K562 (cell line): ENCODE measurements around the gene FOXA3. TPM values are rescaled to one million over a fixed set of nuclear protein-coding genes. Genes with fewer than 3 reads are reported as not detected.

Source experiments
- ATAC-seq: fragments of 200-7000 bp; cut with Tn5 transposase; 3 replicates; pipeline ENCODE4 v1.9.1; 2020; ENCODE audit warnings: moderate library complexity
- BruUV-seq: library from RNA; stranded (reverse); fragments of 400-500 nt; replicated peaks from 2 replicates; lab custom pipeline; 2021; lab: Mats Ljungman, UMichigan
- CTCF ChIA-PET: fragments of 300-600 bp; formaldehyde crosslinking; extraction: SDS; loops from one replicate; lab custom pipeline; 2021; ENCODE audit warnings: low intra/inter-chr PET ratio; lab: Yijun Ruan, JAX
- POLR2A ChIA-PET: fragments of 300-600, 350-650 bp; sonication (Branson Sonifier 250); formaldehyde crosslinking; extraction: SDS; loops from one replicate; lab custom pipeline; 2021; ENCODE audit warnings: antibody characterized with exemption, inconsistent platforms; lab: Yijun Ruan, JAX
- DNase-seq, 4 experiments: peaks; one replicate each; pipeline versions ENCODE4 v3.0.0 to v3.0.0-alpha.2; 2011 to 2018; ENCODE audit warnings: low spot score in 3 of 4, mixed read lengths in 3 of 4; ENCODE audit errors: extremely low read depth in 1 of 4
- FAIRE-seq: peaks from 2 replicates; lab custom pipeline; 2011; peaks lifted over from hg19 to GRCh38; lab: Jason Lieb, UNC
- H2AFZ ChIP-seq: 2 replicates; pipeline ENCODE4 v1.6.0; 2011; ENCODE audit warnings: low read depth, low read length, control low read depth, inconsistent platforms
- H3K27ac ChIP-seq: fragments of 200-600 bp; 3 replicates; pipeline ENCODE4 v1.8.0; 2011; ENCODE audit warnings: low read depth, mild to moderate bottlenecking, control low read depth, inconsistent platforms, low read length, moderate library complexity, mixed read lengths; ENCODE audit errors: extremely low read depth
- H3K27me3 ChIP-seq, 2 experiments: fragments of 300-600 bp in 1 of 2; 2 replicates in 1 of 2; 3 replicates in 1 of 2; pipeline versions ENCODE4 v1.6.0 to v1.8.0; 2011; ENCODE audit warnings: inconsistent platforms in 2 of 2, low read length in 2 of 2, mild to moderate bottlenecking in 1 of 2, mixed read lengths in 1 of 2, moderate library complexity in 1 of 2; ENCODE audit not compliant: control insufficient read depth in 2 of 2, insufficient read depth in 2 of 2
- H3K36me3 ChIP-seq: fragments of 300-600 bp; 3 replicates; pipeline ENCODE4 v1.8.0; 2011; ENCODE audit warnings: mild to moderate bottlenecking, low read length, inconsistent platforms; ENCODE audit not compliant: control insufficient read depth, insufficient read depth
- H3K4me1 ChIP-seq, 2 experiments: fragments of 200-600 bp in 1 of 2; replicated peaks in 1 of 2; 2 replicates in 1 of 2; 3 replicates in 1 of 2; pipeline versions ENCODE4 v1.5.1 to v1.8.0; 2011; ENCODE audit warnings: inconsistent platforms in 2 of 2, low read length in 2 of 2, mild to moderate bottlenecking in 1 of 2, mixed read lengths in 1 of 2, moderate library complexity in 1 of 2; ENCODE audit not compliant: control insufficient read depth in 2 of 2, insufficient read depth in 2 of 2
- H3K4me2 ChIP-seq: 2 replicates; pipeline ENCODE4 v1.6.1; 2011; ENCODE audit warnings: low read length, control low read depth, inconsistent platforms, mixed read lengths; ENCODE audit not compliant: insufficient read depth
- H3K4me3 ChIP-seq: fragments of 200-600 bp; sonication (generic), shearing (Covaris generic); 2 replicates; pipeline ENCODE4 v1.5.1; 2016; ENCODE audit warnings: control low read depth, inconsistent platforms
- H3K79me2 ChIP-seq: fragments of 200-600 bp; 3 replicates; pipeline ENCODE4 v1.8.0; 2011; ENCODE audit warnings: low read length, inconsistent platforms; ENCODE audit not compliant: control insufficient read depth, insufficient read depth
- H3K9ac ChIP-seq, 2 experiments: 2 replicates each; pipeline versions ENCODE4 v1.6.0 to v1.6.1; 2011; ENCODE audit warnings: low read depth in 2 of 2, low read length in 2 of 2, control low read depth in 1 of 2, inconsistent platforms in 1 of 2, mild to moderate bottlenecking in 1 of 2, mixed read lengths in 1 of 2; ENCODE audit not compliant: insufficient read depth in 1 of 2
- H3K9me1 ChIP-seq: one replicate; pipeline ENCODE4 v1.6.0; 2011; ENCODE audit warnings: inconsistent platforms, mild to moderate bottlenecking, low read length, moderate library complexity; ENCODE audit not compliant: control insufficient read depth, insufficient read depth
- H3K9me3 ChIP-seq: replicated peaks from 2 replicates; pipeline ENCODE4 v1.5.1; 2011; ENCODE audit warnings: low read depth, low read length, inconsistent platforms; ENCODE audit not compliant: control insufficient read depth, insufficient read depth
- H4K20me1 ChIP-seq: replicated peaks from 2 replicates; pipeline ENCODE4 v1.6.1; 2011; ENCODE audit warnings: low read length, inconsistent platforms, mixed read lengths; ENCODE audit not compliant: control insufficient read depth, insufficient read depth
- CTCF ChIP-seq, 3 experiments: IDR thresholded peaks in 2 of 3; conservative IDR thresholded peaks in 1 of 3; 2 replicates each; pipeline ENCODE4 v1.5.1; 2011 to 2012; ENCODE audit warnings: low read length in 3 of 3, mild to moderate bottlenecking in 3 of 3, control low read depth in 2 of 3, improper control_type of control experiment in 1 of 3, inconsistent platforms in 1 of 3, low read depth in 1 of 3, mixed read lengths in 1 of 3, moderate library complexity in 1 of 3; ENCODE audit not compliant: insufficient read depth in 2 of 3
- FOXA3 ChIP-seq, 2 experiments: fragments of 450-650 bp in 1 of 2; sonication (generic) in 1 of 2; formaldehyde crosslinking; IDR thresholded peaks in 1 of 2; conservative IDR thresholded peaks in 1 of 2; 2 replicates each; pipeline versions ENCODE4 v1.4.0 to v1.8.0; 2020 to 2022; ENCODE audit warnings: mild to moderate bottlenecking in 2 of 2, missing genetic modification reagents in 1 of 2
- KDM2B ChIP-seq: fragments of 250-450 bp; sonication (Bioruptor Pico); IDR thresholded peaks from 2 replicates; pipeline ENCODE4 v1.8.0; 2021; ENCODE audit warnings: mild to moderate bottlenecking, moderate library complexity
- MCM3 ChIP-seq: fragments of 450-650 bp; IDR thresholded peaks from 2 replicates; pipeline ENCODE4 v1.6.1; 2016
- RERE ChIP-seq: sonication (generic); formaldehyde crosslinking; IDR thresholded peaks from 2 replicates; pipeline ENCODE4 v1.8.0; 2023; ENCODE audit warnings: missing genetic modification reagents, mild to moderate bottlenecking, borderline replicate concordance
- WGBS: fragments of 100-300 bp; shearing (Covaris generic); methylation state at CpG from one replicate; pipeline ENCODE4 v1.1.6; 2016; ENCODE audit warnings: low coverage, mixed read lengths; ENCODE audit not compliant: insufficient coverage; ENCODE audit errors: missing lambda C conversion rate; 5-methylcytosine and 5-hydroxymethylcytosine counted together
- in situ Hi-C: fragments of 300-500 bp; cut with MboI; formaldehyde crosslinking; loops from 4 replicates; pipeline ENCODE4 v1.15.0; 2018; ENCODE audit warnings: inconsistent platforms, mixed read lengths
- intact Hi-C: fragments of 100-400 bp; cut with micrococcal nuclease; formaldehyde crosslinking; loops from 2 replicates; pipeline ENCODE4 v1.14.2; 2022
- polyA plus RNA-seq, 8 experiments: library from polyadenylated mRNA; depleted of rRNA in 4 of 8; stranded (reverse) in 5 of 8; unstranded in 3 of 8; fragments of >200 nt; fragmentation: Nextera tagmentation in 2 of 8; fragmentation: Illumina TruSeq in 1 of 8; extraction: Ambion mirVana in 2 of 8; extraction: Trizol in 1 of 8; gene quantifications; 2 replicates each; pipeline versions ENCODE4 v1.2.1 to v1.2.3, GENCODE V29; 2011 to 2014; ENCODE audit warnings: inconsistent platforms in 1 of 8, missing spikeins in 1 of 8
- total RNA-seq, 7 experiments: library from RNA; depleted of rRNA in 6 of 7; stranded (reverse); fragments of >200 nt in 6 of 7; fragmentation: Illumina TruSeq in 2 of 7; extraction: Trizol in 2 of 7; gene quantifications; 2 replicates each; pipeline versions ENCODE4 v1.2.1 to v1.2.3, GENCODE V29; 2011 to 2021; ENCODE audit warnings: low replicate concordance in 1 of 7

Gene FOXA3
- total and polyA plus RNA-seq, 9 of the 15 experiments (the other 6 are each of a cell fraction or from before 2014, with no cell fraction given), result 1.3 to 15.5 (median 4.7) TPM

GRCh38 chr19:45848922-45849321 lies 15.2 kb upstream of the FOXA3 start:
- H3K4me1 ChIP-seq, result no peaks in the 10 kb centered on the region
- H3K9me1 ChIP-seq, result no peaks in the 10 kb centered on the region
- H3K4me3 ChIP-seq, result no peak overlapping the region
- H4K20me1 ChIP-seq, result no peaks in the 10 kb centered on the region
- peak; percentile 79 for ATAC-seq
- peak; percentile 48 for FAIRE-seq
- intact Hi-C loops, result no loop called here
- no peak overlapping the region for H3K9ac ChIP-seq
- CTCF ChIA-PET, result interaction anchor here (1.2 kb wide), 1 partner anchor 32 kb away, joined by 4 read pairs; no protein-coding TSS in a partner anchor
- in situ Hi-C loops, result no loop called here
- 98% methylated on average over 4 of the region's 4 CpGs for WGBS
- peaks cover 92% of the 10 kb centered on the region for H3K36me3 ChIP-seq
- POLR2A ChIA-PET, result interaction anchor here (1.3 kb wide), 1 partner anchor 11 kb away, joined by 4 read pairs; no protein-coding TSS in a partner anchor
- H2AFZ ChIP-seq, result no peak overlapping the region
- H3K27ac ChIP-seq, result no peak overlapping the region
- H3K4me2 ChIP-seq, result no peak overlapping the region
- BruUV-seq, result no TSS peak
- no peaks in the 10 kb centered on the region for H3K79me2 ChIP-seq
- TF ChIP-seq FOXA3 (CRISPR knock-in tag; conservative IDR thresholded peaks at IDR 0.05 in 1 of 2, IDR thresholded peaks at IDR 0.05 in 1 of 2) (no peak), CTCF (IDR thresholded peaks at IDR 0.05 in 2 of 3, conservative IDR thresholded peaks at IDR 0.05 in 1 of 3; ENCODE audit: insufficient read depth in 2 of 3, low read depth in 1 of 3, low read length in 3 of 3) (peak; percentile 22 to 47 (median 36); a peak in 4 of 6 replicates), MCM3 (no peak), KDM2B (CRISPR knock-in tag) (no peak), RERE (CRISPR knock-in tag) (no peak)
- TF ChIP-seq, all 486 proteins: peak for 1
- no peaks in the 10 kb centered on the region for H3K27me3 ChIP-seq
- peak in 2 of 4 experiments; percentile 46 to 48 for DNase-seq
- H3K9me3 ChIP-seq, result no peaks in the 10 kb centered on the region
